Natural killer cell (primary cell): ENCODE data around the gene RBMS3. TPM values are rescaled to one million over a fixed set of nuclear protein-coding genes. Genes with fewer than 3 reads are reported as not detected.

ENCODE experiments used
- ATAC-seq, 3 donors: fragments of 150-1000 bp in 2 of 3; fragments of 200-7000 bp in 1 of 3; cut with Tn5 transposase; 1 replicate in 1 of 3; 2 replicates in 2 of 3; pipeline ENCODE4 v1.10.0; 2021; ENCODE audit warnings: mild to moderate bottlenecking in 2 of 3, moderate library complexity in 2 of 3
- DNase-seq, 2 donors: peaks; one replicate each; pipeline versions ENCODE4 v3.0.0 to v3.0.0-alpha.2; 2013 to 2021; ENCODE audit warnings: mixed read lengths in 1 of 2
- H3K27ac ChIP-seq: one replicate; pipeline ENCODE4 v1.5.1; 2013; ENCODE audit warnings: mild to moderate bottlenecking, low read length
- H3K27me3 ChIP-seq: one replicate; pipeline ENCODE4 v1.6.1; 2013; ENCODE audit warnings: low read length; ENCODE audit not compliant: control insufficient read depth, insufficient read depth
- H3K36me3 ChIP-seq: one replicate; pipeline ENCODE4 v1.6.1; 2013; ENCODE audit warnings: low read length; ENCODE audit not compliant: control insufficient read depth, insufficient read depth
- H3K4me1 ChIP-seq: one replicate; pipeline ENCODE4 v1.6.1; 2013; ENCODE audit warnings: low read length; ENCODE audit not compliant: control insufficient read depth, insufficient read depth
- H3K4me3 ChIP-seq: one replicate; pipeline ENCODE4 v1.5.1; 2013; ENCODE audit warnings: low read length
- H3K9me3 ChIP-seq: one replicate; pipeline ENCODE4 v1.6.1; 2013; ENCODE audit warnings: low read length; ENCODE audit not compliant: control insufficient read depth, insufficient read depth
- H3K27ac Mint-ChIP-seq, 2 donors: one replicate each; pipeline ENCODE4 v1.8.0; 2022; ENCODE audit warnings: mild to moderate bottlenecking in 2 of 2, mixed read lengths in 2 of 2, moderate library complexity in 1 of 2
- H3K27me3 Mint-ChIP-seq, 2 donors: one replicate each; pipeline ENCODE4 v1.8.0; 2022; ENCODE audit warnings: low read depth in 2 of 2, mixed read lengths in 2 of 2
- H3K36me3 Mint-ChIP-seq: one replicate; pipeline ENCODE4 v1.8.0; 2022; ENCODE audit warnings: mixed read lengths
- H3K4me1 Mint-ChIP-seq, 2 donors: one replicate each; pipeline ENCODE4 v1.8.0; 2022; ENCODE audit warnings: mixed read lengths in 2 of 2
- H3K4me3 Mint-ChIP-seq: one replicate; pipeline ENCODE4 v1.8.0; 2022; ENCODE audit warnings: mild to moderate bottlenecking, moderate library complexity, mixed read lengths
- H3K9me3 Mint-ChIP-seq, 2 donors: one replicate each; pipeline ENCODE4 v1.8.0; 2022; ENCODE audit warnings: mixed read lengths in 2 of 2
- WGBS: methylation state at CpG from one replicate; pipeline ENCODE4 v1.1.7; 2013; ENCODE audit warnings: missing lambda C conversion rate; ENCODE audit not compliant: insufficient coverage; 5-methylcytosine and 5-hydroxymethylcytosine counted together
- intact Hi-C: fragments of 100-400 bp; cut with micrococcal nuclease; formaldehyde crosslinking; loops from one replicate; pipeline ENCODE4 v1.14.2; 2022
- total RNA-seq, 4 donors: library from RNA; stranded (reverse); fragments of 120-200 nt in 1 of 4; gene quantifications; one replicate each; pipeline versions ENCODE4 v1.2.3 to v1.2.4, GENCODE V29; 2013 to 2022
- TF ChIP-seq, protein P1 (sequence below): fragments of 200-600 bp; IDR thresholded peaks from one replicate; pipeline ENCODE4 v1.8.0; 2022; ENCODE audit warnings: antibody characterized with exemption

Gene RBMS3
- total RNA-seq, 3 donors from 2014 or later (not counting 1 experiment from before 2014, with no cell fraction given): 0.16 TPM; not detected in 2

DNA sequence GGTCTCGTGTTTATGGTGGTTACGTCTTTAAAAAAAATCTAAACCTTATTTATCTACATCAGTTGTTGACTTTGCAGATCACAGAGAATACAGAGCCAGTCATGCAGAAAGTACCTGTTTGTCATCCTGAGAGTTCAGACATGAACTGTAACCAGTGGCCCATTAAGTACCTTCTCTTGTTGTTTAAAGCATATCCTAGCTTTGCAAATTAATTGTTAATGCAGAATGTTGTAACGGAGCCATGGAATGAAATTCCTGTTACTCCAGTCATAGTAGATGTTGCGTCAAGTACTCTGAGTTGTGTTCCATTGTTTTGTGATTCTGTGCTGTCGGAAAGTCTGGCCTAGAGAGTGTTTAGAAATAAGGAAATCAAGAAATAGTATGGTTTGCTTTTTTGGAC is 205.2 kb downstream of the RBMS3 start:
- intact Hi-C loops: no loop called here
- H3K27me3 ChIP-seq: no peaks in the 10 kb centered on the region
- H3K36me3 ChIP-seq: no peaks in the 10 kb centered on the region
- Mint-ChIP-seq H3K27me3 (no peaks in the 10 kb centered on the region), H3K4me3 (no peak overlapping the region), H3K36me3 (no peaks in the 10 kb centered on the region), H3K27ac (no peak overlapping the region), H3K4me1 (no peaks in the 10 kb centered on the region), H3K9me3 (peaks cover 8 to 13% of the 10 kb centered on the region in 2 donors)
- no peak overlapping the region for H3K4me3 ChIP-seq
- no peaks in the 10 kb centered on the region for H3K9me3 ChIP-seq
- DNase-seq (no peak), ATAC-seq (no peak)
- WGBS: 91% methylated on average over 5 of the region's 5 CpGs
- no peak overlapping the region for H3K27ac ChIP-seq
- TF ChIP-seq, protein P1, sequence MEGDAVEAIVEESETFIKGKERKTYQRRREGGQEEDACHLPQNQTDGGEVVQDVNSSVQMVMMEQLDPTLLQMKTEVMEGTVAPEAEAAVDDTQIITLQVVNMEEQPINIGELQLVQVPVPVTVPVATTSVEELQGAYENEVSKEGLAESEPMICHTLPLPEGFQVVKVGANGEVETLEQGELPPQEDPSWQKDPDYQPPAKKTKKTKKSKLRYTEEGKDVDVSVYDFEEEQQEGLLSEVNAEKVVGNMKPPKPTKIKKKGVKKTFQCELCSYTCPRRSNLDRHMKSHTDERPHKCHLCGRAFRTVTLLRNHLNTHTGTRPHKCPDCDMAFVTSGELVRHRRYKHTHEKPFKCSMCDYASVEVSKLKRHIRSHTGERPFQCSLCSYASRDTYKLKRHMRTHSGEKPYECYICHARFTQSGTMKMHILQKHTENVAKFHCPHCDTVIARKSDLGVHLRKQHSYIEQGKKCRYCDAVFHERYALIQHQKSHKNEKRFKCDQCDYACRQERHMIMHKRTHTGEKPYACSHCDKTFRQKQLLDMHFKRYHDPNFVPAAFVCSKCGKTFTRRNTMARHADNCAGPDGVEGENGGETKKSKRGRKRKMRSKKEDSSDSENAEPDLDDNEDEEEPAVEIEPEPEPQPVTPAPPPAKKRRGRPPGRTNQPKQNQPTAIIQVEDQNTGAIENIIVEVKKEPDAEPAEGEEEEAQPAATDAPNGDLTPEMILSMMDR: no peak
- no peaks in the 10 kb centered on the region for H3K4me1 ChIP-seq

DNA sequence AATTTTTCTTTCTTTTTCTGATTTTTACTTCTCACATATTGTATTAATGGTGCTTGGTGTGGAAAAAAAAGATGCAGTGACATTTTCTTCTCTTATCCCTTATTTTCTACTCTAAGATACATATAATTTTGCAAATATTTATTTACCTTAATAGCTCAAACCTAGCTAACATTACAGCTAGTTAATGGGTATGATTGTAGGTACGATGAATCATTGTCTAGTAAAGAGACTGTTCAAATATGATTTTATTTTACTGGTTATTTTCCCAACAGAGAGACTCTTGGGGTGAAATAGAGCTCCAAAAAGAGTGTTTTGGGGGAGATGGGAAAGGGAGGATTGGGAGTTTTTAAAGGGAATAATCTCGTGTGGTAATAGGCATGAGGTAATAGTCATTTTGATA is 206.0 kb downstream of the RBMS3 start:
- Histone ChIP-seq H3K9me3 (no peaks in the 10 kb centered on the region), H3K27ac (no peak overlapping the region), H3K36me3 (no peaks in the 10 kb centered on the region), H3K27me3 (no peaks in the 10 kb centered on the region), H3K4me3 (no peak overlapping the region), H3K4me1 (no peaks in the 10 kb centered on the region)
- DNase-seq (no peak), ATAC-seq (no peak)
- Mint-ChIP-seq H3K27ac (no peak overlapping the region), H3K36me3 (no peaks in the 10 kb centered on the region), H3K9me3 (peaks cover 8 to 11% of the 10 kb centered on the region in 2 donors), H3K27me3 (no peaks in the 10 kb centered on the region), H3K4me3 (no peak overlapping the region), H3K4me1 (no peaks in the 10 kb centered on the region)
- 40% methylated on average over 1 of the region's 2 CpGs for WGBS
- TF ChIP-seq, protein P1: no peak
- intact Hi-C loops: no loop called here

DNA sequence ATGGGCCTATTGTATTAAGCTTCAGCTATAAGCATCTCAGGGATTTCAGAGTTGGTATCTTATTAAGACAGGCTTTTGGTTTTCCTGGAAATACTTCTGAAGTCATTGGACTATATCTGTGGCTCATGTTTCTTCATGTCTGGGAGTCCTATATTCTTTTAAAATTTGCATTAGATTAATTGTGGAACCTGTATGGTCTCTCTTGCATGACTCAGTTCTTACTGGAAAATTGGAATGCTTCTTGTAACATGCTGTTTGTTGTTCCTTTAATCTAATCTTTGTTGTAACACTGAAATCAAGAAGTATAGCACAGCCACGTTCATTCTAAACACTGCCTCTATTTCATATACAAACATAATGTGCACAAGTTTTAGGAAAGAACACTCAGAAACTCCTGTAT is 208.1 kb downstream of the RBMS3 start:
- H3K9me3 ChIP-seq: no peaks in the 10 kb centered on the region
- intact Hi-C loops: no loop called here
- TF ChIP-seq, protein P1: no peak
- WGBS: 82% methylated on average over 1 of the region's 1 CpG
- DNase-seq (no peak), ATAC-seq (no peak)
- H3K36me3 ChIP-seq: no peaks in the 10 kb centered on the region
- Mint-ChIP-seq H3K4me1 (no peaks in the 10 kb centered on the region), H3K9me3 (peaks cover 11 to 13% of the 10 kb centered on the region in 2 donors), H3K4me3 (no peak overlapping the region), H3K27ac (no peak overlapping the region), H3K36me3 (no peaks in the 10 kb centered on the region), H3K27me3 (no peaks in the 10 kb centered on the region)
- H3K27me3 ChIP-seq: no peaks in the 10 kb centered on the region
- H3K4me3 ChIP-seq: no peak overlapping the region
- no peaks in the 10 kb centered on the region for H3K4me1 ChIP-seq
- H3K27ac ChIP-seq: no peak overlapping the region

DNA sequence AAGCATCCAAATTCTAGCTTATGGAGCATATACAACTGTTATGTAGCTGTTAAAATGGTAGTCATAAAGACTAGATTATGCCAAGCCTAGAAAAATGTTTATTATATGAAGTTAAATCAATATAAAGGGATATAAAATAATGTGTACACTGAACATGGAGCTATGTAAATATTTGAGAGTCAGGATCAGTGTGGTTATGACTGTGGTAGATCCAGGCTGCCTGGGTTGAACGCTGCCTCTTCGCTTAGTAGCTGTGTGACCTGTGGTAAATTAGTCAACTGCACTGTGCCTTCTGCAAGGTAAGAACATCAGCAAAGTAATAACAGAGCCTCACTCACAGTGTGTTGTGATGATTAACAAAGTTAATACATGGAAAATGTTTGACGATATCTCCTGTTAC is 212.2 kb downstream of the RBMS3 start:
- DNase-seq (no peak), ATAC-seq (no peak)
- no peak overlapping the region for H3K27ac ChIP-seq
- Mint-ChIP-seq H3K4me1 (no peaks in the 10 kb centered on the region), H3K9me3 (peaks cover 13 to 16% of the 10 kb centered on the region in 2 donors), H3K27ac (no peak overlapping the region), H3K4me3 (no peak overlapping the region), H3K27me3 (no peaks in the 10 kb centered on the region), H3K36me3 (no peaks in the 10 kb centered on the region)
- no peaks in the 10 kb centered on the region for H3K4me1 ChIP-seq
- intact Hi-C loops: no loop called here
- H3K4me3 ChIP-seq: no peak overlapping the region
- H3K27me3 ChIP-seq: no peaks in the 10 kb centered on the region
- WGBS: 94% methylated on average over 2 of the region's 3 CpGs
- H3K36me3 ChIP-seq: no peaks in the 10 kb centered on the region
- TF ChIP-seq, protein P1: no peak
- no peaks in the 10 kb centered on the region for H3K9me3 ChIP-seq
